AG08396 (cell line): ENCODE measurements around the gene GAPVD1.
"Not testable (repeated sequence)": the region's sequence is repeated elsewhere in the genome, so short reads cannot be mapped to it uniquely, and the experiment has no call there.

ENCODE experiments used
- DNase-seq: peaks from one replicate; pipeline ENCODE4 v3.0.0; 2012; ENCODE audit warnings: low spot score, mixed read lengths

GAPVD1 gene

DNA sequence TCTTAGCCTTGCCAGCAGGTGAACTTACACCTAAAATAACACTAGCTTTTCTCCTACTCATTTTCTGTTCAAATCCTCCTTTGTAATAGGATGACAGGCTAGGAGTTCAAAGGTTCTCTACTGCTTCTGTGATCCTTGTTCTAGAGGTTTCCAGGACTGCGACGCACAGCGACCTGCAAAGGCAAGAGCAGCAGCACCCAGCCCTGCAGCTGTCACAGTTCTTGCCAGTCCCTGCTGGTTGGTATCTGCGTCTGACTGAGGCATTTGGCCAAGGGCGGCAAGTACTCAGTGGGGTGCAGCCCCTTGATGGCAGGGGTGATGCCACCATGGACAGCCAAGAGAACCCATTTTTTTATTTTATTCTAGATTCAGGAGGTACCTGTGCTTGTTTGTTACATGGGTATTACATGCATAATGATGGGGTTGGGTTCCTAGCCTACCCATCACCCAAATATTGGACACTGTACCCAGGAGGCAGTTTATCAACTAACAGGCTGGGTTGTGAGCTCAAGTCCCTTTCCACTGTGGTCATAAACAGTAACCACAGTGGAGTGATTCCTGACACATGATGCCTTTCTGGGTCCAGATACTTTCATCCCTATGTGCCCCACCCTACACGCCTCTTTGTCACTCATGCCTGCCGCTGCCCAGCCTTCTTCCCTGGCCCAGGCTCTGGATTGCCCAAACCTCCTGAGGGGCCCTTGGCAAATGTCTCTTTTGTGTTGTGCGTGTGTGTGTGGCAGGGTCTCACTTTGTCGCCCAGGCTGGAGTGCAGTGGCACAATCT, 111.0 kb downstream of the GAPVD1 start:
- no peak for DNase-seq

DNA sequence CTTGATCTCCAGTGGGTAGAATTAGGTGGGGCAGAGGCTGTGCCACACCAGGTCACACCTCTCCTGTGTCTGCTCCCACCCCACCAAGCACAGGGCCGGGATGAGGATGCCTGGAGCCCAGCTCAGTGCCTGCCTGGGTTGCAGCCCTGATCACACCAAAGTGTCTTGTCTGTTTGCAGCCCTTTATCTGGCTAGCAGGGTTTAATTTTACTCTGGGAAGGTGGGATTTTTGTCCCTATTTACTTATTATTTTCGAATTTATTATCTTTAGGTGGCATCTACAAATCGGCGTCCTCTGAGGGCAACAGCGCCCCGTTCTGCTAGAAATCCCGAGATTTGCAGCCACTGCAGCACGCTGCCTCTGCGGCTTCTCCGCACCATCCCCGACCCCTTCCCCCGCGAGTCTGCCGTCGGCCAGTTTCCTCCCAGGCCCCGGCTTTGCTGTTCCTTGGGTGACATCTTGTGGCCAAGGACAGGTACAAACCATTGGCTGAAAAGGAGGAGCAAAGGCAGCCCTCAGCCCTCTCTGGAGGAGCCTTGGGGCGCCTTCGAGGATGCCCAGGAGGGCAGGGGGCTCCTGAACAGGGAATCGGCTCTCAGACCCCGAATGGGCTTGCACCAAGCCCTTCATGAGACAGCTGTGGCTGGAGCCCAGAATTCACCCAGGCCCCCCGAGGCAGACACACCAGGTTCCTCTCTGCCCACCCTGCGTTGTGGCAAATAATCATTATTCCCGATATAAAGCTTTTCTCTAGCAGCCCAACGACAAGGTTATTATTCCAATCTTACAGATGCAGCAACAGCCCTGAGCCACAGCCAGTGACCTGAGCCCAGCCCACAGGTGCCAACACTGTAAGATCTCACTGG, 113.0 kb downstream of the GAPVD1 start:
- peak; percentile 88 for DNase-seq

DNA sequence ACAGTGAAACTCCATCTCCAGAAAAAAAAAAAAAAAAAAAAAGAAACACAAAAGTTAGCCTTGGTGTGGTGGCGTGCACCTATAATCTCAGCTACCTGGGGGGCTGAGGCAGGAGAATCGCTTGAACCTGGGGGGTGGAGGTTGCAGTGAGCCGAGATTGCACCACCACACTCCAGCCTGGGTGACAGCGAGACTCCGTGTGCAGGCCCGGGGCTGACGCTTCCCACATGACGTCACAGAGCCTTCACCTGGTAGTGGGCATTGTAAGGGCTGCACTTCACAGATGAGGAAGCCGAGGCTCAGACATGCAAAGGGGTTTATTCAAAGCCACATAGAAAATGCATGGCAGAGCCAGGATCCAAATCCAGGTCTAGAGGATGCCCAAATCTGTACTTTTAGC, 114.2 kb downstream of the GAPVD1 start:
- DNase-seq: no peak

GRCh38 chr9:125376261-125377226, 114.9 kb downstream of the GAPVD1 start:
- DNase-seq: no peak

DNA sequence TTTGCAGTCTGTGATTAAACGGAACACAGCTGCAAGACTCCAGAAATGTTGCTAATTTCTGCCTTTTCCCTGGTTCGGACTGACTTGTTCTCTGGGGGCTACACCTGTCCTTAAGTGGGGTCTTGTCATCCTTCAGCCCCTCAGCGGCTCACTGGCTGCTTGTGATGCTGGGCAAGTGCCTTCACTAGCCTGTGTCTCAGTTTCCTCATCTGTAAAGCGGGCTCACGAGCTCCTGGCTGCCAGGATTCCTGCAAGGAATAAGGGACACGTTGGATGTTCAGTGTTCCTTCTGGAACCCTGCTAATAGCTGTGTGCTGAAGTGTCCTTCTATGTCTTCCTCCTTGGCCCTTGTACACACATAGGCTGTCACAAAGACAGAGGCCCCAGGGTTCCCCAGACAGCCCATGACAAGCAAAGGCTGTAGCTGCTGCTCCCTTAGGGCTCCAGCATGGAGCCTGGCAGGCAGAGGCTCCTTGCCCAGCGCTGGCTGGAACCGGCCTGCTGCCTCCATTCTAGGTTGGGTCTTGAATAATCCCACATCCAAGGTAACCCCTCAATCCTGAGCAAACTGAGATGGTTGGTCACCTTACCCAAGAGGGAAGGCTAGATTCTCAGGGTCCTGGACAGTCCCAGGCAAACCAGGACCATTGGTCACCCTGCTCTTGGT, 116.1 kb downstream of the GAPVD1 start:
- DNase-seq: no peak

DNA sequence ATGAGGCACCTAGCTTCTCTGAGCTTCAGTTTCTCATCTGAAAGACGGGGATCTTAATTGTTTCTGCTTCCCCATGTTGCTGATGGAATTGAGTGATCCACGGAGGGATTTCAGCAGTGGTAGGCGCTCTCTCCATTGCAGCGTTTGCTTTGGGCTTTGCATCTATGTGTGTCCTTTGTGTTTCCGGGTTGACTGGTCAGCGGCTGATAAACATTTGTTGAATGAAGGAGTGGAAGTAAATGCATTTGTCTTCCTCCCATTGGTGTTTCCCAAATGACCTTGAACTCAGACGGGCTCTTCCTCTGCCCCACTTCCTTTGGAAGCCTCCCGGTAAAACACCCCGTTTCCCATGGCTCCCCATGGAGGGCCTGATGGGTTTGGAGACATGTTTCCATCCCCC, 117.2 kb downstream of the GAPVD1 start:
- no peak for DNase-seq

DNA sequence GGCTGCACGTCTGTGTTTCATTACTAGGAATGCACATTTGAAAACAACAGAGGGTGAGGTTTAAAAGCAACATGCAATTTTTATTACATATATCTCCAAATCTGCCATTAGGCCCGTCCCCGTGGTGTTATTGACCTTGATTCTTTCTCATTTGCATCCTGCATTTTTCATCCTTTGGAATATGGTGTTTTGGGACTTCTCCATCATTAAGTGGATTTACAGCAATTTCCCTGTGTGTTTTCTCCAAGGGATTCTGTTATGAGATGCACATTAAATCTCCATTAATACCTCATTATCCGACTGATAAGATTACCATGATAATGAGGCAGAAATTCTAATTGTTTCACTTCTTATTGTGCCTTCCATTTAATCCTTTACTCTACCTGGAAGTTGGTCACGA, 117.6 kb downstream of the GAPVD1 start:
- no peak for DNase-seq

DNA sequence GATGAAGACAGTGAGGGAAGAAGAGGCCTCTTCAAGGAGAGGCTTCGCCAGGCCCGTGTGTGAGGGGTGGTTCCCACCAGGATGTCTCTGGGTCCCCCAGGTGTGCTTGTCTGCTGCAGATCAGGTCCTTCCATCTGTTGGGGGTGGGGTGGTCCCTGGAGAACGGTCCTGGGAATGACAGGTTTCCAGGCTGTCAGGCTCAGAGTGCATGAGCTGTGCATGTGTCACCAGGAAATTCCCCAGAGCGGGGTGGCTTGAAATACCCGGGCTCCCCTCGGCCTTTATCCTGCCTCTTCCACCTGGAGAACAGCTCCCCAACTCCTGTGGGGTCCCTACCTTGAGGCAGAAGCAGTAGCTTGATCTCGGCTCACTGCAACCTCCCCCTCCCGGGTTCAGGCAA, 118.8 kb downstream of the GAPVD1 start:
- DNase-seq: no peak

GRCh38 chr9:125387861-125388524, 126.4 kb downstream of the GAPVD1 start:
- DNase-seq: no peak

DNA sequence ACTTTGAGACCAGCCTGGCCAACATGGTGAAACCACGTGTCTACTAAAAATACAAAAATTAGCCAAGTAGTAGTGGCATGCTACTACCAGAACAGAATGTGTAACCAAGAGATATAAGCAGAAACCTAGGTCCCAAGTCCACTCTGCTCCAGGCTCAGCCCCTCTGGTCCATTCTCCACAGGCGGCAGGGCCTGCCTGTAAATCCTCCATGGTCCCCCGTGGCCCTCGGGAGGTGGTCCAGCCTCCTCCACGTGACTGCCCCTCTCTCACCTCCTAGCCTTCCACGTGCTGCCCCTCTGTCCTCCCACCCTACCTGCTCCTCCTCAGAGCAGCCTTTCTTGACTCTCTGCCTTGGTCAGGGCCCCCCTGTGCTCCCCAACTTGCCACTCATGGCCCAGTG, 127.4 kb downstream of the GAPVD1 start:
- no peak for DNase-seq

- DNase-seq: no peak
These were observed 130.1 kb downstream of the GAPVD1 start for GRCh38 chr9:125391704-125392103.

DNA sequence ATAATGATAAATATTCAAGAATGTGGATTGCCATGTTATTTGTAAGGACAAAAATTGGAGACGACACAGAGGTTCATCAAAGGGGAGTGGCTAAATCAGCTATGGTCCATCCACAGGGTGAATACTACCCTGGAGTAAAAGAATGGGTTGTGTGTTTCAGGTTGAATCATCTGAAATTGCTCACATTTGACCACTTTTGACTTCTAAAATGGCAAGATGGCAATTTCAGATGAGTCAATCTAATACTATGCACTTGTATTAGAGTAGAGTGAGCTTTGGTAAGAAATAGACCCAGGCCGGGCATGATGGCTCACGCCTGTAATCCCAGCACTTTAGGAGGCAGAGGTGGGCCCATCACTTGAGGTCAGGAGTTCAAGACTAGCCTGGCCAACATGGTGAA, 131.8 kb downstream of the GAPVD1 start:
- DNase-seq: peak; percentile 44

GRCh38 chr9:125396799-125397198, 135.2 kb downstream of the GAPVD1 start:
- DNase-seq: no peak

- no peak for DNase-seq
These were observed 136.1 kb downstream of the GAPVD1 start for GRCh38 chr9:125397736-125398135.

GRCh38 chr9:125398243-125398642, 136.6 kb downstream of the GAPVD1 start:
- no peak for DNase-seq

DNA sequence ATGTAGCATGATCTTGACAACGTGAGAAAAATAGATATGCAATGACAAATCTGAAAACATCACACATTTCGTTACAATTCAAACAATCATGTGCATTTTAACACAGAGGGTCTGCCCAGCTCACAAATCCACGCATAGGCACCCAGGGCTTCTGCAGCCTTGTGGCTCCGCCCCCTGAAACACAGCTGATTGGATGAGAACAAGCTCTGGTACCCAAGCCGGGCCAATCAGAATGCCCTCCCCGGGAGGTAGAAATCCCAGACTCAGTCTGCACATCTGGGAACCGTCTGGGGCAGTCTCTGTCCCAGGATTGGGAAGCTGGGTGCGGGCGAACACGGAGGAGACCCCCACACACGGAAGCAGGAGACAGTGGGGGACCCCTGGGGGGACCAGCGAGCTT, 137.5 kb downstream of the GAPVD1 start:
- no peak for DNase-seq

DNA sequence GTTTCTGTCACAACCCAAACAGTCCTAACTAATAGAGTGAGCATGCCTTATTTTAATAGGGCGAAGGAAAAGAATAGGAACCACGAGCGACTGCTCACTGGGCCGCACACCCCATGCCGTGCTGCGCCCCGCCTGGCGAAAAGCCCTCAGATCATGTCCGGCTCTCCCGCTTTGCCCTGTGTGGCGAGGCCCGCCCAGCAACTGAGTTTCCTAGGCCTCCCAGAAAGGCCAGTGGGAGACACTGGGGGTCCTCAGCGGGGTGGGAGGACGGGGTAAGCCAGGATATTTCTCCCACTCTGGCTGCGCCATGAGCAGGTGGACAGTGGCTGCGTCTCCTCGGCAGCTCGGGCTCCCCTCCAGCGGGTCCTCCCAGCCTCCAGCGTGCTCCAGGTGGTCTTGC, 138.0 kb downstream of the GAPVD1 start:
- DNase-seq: no peak

- not testable (repeated sequence) for DNase-seq
These were observed 138.6 kb downstream of the GAPVD1 start for GRCh38 chr9:125400232-125400631.

GRCh38 chr9:125400725-125401716, 139.4 kb downstream of the GAPVD1 start:
- DNase-seq: no peak

DNA sequence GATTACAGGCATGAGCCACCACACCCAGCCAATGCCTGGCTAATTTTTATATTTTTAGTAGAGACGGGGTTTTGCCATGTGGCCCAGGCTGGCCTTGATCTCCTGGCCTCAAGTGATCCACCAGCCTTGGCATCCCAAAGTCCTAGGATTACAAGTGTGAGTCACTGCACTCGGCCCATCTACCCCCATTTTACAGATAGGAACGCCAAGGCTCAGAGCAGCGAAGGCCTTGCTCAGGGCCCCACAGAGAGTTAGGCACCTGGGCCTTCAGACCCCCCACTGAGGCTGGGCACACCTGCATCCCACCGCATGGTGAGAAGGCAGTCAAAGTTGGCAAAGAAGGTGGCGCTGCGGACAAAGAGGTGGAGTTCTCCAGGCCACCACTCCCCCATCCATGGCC, 143.1 kb downstream of the GAPVD1 start:
- no peak for DNase-seq
